Activated CD8-positive, alpha-beta memory T cell treated with anti-CD3 and anti-CD28 coated beads for 24 hours (primary cell): ENCODE results near the gene DSC3.

ENCODE experiments used
- DNase-seq: peaks from one replicate; pipeline ENCODE4 v3.0.0-alpha.2; 2020

The DSC3 gene

DNA sequence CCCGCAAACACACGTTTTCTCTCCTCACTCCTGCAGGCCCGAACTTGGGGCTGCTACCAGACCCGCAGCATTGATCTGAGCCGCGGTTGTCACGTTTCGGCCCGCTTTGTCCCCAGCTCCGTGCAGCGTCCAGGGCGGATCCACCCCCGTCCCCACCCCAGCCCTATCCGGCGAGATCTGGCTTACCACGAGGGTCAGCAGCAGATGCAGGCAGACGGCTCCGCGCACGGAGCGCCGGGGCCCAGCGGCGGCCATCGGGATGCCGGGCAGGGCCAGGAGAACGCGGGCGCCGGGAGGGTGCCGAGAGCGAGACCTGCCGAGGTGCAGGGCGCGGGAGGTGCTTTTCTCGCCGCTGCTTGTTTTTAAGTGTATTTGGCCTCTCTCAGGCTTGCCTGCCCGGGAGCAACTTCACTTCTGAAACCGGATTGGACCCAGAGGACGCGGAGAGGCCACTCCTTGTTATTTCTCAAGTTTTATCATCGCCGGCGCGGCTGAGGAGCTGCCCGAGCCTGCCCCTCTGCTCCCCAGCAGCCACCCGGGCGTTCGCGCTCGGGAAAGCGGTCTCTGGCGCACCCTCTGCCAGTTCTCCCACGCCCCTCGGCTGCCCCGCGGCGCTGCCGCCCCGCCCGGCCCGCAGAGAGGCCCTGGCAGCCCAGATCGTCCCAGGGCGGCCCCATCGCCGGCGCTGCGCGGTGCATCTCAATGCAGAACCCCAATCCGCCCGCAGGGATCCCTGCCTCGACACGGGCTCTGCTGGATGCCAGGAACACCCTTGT is at the start of gene DSC3:
DSC3 (minus strand) TSS at position 337 of the 776 bp plus-strand sequence; CDS start at position 255, 82 bp downstream.
- no peak for DNase-seq

DNA sequence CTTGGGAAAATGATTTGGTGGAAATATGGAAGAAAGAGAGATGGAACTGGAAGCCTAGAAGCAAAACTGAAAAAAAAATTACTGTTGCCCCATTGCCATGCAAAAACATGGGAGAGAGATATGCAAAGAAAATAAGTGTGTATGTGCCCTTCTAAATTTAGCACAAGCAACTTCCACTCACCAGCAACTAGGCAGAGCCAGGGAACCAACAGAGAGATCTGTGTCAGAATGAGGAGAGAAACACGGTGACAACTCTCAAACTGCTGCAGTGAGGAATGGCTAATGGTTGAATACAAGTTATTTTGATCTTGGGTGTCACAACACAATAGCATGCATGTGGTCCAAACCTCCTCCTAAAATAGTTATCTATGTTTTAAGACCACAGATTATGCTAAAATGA is 48.8 kb upstream of the DSC3 start:
- no peak for DNase-seq

DNA sequence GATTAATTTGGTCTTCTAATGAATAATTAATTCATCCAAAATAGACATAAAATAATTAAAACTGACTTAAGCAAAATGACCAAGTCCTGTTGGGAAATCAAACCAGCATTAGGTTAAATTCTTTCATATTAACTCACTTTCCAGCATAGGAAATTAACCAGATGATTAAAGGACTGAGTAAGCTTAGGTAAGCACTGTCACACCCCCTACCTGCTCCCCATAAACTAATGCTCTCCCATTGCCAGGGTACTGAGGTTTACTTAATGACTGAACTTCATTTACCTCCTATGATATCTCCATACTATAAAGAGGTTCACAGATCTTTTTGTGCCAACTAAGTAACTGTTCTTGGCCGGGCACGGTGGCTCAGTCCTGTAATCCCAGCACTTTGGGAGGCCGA is 46.0 kb upstream of the DSC3 start:
- no peak for DNase-seq

DNA sequence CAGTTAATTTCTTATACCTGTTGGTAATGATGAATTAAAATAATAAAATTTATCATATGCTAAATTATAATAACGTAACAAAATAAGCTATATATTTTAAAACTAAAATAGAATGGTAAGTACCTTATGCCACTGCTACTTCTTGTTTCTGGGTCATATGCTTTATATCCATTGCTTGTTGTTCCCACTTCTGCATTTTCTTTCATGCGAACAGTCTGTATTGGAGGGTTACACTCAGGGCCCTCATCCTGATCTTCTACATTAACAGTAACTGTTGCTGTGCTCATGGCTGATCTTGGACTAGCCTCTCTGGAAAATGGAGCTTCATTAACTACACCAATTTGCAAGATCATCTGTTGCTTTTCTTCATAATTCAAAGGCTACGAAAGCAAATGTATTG is 37.4 kb upstream of the DSC3 start:
- DNase-seq: no peak

DNA sequence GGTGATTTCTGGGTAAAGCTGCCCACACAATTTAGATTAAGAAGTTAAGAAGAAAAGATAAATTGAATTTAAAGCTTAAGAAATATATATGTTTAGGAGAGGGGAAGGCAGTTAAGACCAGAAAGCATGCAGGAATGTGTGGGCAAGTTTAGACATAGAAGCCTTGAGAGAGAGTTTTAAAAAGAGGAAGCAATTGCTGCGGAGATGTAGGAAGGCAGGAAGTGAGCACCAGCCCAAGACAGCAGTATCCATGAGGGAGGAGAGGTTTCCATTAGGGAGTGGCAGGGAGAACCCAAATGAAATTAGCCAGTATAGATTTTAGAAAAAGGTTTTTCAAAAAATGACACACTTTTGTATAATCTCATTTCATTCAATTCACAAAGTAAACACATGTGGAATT is 35.3 kb upstream of the DSC3 start:
- no peak for DNase-seq

DNA sequence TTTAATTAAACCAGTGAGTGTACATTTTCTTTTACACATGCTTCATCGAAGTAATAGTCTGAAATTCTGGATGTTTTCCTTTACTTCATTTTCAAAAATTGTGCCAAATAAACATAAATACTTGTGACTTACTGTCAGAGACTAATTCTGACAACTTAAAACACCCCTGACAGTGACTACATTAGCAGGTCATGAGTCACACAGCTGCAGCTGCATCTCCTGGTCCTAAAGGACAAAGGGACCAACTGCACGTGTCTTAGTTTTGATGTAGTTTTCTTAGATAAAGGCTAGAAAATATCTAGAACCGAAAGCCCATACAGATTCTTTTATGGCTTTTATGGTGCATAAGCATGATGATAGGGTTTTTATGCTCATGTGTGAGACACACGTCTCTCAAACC is 29.6 kb upstream of the DSC3 start:
- DNase-seq: no peak

DNA sequence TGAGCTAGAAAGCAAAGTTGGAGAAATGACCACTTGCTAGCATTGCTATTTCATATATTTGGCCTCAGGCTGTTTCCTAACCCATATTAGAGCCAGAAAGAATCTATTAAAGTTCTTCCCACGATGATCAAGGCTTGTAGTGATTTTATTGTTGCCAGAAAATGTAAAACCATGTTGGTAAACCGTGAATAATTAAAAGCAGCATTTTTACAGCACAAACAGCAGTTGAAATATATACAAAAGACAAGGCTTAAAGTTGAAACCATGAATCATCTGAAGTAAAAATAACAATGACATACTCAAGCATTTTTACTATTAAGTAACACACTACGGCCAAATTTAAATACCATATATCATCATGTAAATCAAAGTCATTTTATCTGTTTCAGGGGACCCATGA is 27.7 kb upstream of the DSC3 start:
- no peak for DNase-seq

DNA sequence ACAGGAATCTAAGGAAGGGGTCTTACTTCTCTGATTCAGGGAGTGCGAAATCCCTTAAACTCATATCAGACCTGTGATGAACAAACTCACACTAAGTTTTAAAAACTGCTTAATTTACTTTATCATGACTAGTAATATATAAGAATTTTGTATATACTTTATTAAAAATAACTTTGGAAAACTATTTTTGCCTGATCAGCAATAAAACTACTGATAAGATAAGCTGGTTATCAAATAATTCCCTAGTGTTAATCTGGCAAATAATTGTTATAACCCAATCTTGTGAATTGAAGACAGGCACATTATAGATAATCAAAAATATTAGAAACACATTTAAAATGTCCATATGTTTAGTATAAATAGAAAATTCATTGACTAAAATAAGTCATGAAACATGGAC is 23.7 kb upstream of the DSC3 start:
- DNase-seq: no peak

DNA sequence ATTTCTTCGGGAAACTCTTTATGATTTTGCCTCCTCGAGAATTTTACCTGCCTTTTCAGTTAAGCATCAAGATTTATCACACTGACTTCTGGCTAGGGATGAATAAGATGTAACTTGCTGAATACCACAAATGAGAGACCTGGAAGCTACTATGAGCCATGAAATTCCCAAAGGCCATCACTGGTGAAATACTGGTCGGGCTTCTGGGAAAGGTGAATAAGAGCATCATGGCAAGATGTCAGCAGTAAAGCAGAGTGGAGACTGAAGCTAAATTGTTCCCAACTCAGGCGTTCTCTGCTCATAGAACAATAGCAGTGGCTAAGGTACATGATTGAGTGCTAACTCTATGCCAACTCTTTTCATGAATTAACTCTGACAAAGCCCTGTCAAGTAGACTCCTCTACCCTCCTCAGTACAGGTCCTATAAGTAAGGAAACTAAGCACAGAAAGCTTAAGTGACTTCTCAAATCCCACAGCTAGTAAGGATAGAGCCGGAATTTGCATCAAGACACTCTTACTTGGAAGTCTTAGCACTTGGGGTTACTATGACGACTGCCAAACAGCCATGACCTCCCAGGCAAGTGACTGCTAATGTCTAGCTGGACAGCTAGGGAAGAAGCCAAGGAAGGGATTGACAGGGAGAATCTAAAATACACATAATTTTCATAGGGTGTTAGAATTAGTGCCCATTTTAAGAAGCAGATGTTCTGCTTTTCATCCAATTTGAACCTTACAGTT is 22.7 kb upstream of the DSC3 start:
- no peak for DNase-seq

DNA sequence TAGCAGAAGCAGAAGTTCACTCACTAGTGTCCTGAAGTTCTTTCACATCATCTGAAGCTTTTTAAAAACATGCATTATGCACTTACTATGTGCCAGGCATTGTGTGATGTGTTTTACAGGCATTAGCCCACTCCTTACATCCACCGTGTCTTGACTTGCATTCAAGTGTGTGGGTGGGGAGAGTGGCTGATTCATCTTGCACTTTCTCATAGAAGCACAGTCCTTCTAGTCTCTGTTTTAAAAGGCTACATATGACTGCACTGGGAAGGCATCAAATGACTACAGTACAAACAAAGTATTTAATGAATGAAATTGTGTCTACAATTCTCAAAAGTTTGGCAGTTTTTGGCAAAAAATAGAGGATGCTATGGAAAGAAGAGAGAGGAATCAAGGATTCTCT is 21.6 kb upstream of the DSC3 start:
- DNase-seq: no peak

DNA sequence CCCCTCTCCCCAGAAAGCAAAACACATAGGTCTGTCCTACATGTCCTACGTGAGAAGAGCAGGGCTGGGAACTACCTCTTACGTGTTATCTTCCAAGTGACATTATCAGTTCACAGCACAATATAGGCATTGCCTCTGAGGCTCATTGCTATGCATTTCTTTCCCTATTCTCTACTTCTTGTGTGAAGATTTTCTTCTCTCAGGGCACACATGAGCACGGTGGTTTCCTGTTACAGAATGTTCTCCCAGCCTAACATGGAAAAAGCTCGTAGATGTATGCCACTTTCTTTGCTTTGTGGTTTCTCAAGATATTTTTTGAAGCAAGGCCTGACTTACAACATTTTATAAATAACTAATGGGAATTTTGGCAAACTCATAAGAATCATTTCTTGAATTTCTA is 19.4 kb upstream of the DSC3 start:
- no peak for DNase-seq

DNA sequence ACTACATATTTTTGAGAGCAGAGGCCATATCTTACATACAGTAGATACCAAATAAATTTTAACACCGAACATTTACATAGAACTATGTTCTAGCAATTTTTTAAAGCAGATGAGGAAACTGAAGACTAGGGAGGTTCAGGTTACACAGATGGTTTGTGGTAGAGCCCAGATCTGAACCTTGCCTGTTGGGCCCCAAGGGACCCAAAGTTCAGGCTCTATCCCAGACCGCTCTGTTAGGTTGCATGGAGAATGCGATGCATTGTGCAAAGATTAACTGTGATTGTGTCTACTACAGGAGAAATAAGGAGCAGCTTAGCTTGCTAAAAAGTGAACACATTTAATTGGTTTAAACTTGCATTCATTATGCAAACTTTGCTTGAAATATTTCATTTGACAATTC is 16.4 kb upstream of the DSC3 start:
- no peak for DNase-seq

DNA sequence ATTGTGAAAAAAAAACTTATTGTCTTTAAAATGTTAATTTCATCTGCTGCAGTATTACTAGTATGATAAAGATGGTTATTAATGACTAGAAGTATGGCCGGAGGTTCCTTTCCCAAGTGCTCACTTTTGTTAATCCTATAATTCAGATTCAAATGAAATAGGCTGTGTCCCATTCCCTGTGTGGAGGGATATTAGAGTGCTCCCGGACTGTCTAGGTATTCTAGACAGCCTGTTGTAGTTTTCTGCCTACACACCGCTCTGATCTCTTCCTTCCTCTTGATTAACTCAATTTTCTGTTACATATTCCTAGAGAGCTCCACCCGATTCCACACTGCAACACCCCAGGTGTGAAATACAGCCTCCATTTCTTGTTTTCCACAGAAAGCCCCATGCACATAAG is 15.4 kb upstream of the DSC3 start:
- DNase-seq: no peak

DNA sequence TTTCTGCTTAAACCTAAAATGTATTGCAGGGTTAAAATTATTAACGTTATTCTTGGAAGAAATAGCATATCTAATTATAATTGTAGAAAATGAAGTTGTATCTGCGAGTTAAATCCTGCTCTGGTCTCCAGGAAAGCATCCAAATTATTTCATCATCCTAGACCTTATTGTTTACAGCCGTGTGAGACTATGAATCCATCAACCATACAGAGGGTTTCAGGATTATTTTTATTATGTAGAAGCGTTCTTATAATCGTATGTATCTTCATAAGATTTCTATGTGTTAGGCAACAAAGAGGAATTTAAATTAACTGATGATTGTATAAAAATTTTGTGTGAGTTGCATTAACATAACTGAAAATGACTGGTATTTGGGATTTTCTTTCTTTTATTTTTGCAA is 14.5 kb upstream of the DSC3 start:
- no peak for DNase-seq

DNA sequence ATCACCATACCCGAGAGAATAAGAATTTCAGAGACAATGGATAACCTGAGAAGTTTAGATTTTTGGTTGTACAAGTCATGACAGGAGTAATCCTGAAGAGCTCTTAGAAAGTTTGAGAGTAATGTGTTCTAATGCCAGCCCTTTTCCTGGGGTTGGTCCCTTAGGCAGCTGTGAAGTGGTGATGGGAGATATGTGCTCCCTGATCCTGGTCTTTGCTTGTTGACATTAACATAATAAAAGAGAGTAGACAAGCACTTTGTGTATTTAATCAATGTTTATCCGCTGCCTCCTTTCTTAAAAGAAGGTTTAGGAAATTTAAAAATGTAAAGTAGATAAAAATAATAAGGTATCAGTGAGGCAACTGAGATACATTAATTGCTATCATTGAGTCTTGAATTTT is 13.8 kb upstream of the DSC3 start:
- DNase-seq: no peak

DNA sequence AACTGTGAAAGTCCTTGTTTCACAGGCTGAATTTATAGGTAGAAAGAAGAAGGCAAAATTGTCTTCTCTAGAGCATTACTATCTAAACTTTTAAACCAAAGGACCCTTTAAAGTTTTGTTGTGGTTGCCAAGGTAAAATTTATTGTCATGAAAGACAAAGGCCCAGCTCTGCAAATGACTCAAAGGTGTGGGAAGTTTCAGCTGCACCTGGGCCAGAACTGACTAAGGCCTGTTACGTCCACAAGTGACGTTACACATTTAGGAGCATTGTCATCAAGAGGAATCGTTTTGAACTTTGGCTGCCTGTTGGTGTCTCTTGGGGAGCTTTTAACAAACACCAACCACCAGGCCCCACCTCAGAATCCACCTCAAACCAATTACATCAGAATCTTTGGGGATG is 8.1 kb upstream of the DSC3 start:
- DNase-seq: no peak

DNA sequence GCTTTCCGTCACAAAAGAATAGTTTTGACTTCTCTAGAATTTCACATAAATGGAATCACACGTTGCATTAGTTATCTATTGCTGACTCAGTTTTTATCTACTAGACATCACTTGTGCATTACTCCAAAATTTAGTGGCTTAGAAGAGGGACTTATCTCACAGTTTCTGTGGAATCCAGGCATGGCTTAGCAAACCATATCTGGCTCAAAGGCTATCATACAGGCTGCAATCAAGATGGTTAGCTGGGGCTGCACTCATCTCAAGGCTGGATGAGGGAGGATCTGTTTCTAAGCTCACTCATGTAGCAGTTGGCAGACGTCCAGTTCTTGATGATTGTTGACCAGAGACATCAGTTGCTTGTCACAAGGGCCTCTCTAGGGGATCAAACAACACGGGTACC is 6.6 kb upstream of the DSC3 start:
- DNase-seq: no peak

DNA sequence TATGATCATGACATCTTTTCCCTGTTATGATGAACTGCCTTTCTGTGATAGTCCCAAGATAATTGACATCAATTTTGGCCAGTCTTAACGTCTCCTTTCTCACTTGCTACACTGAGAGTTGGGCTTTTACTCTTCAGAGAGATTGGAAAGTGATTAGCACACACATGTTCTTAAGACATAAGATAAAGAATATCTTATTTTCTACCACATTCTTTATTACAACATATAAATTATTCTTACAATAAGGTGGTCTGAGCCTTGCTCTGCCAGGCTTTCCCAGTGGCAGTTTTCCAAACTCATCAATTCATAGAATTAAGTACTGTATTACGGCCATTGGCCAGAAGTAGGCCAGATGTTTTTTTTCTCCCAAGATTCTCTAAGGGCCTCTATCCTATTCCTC is 5.7 kb upstream of the DSC3 start:
- no peak for DNase-seq

DNA sequence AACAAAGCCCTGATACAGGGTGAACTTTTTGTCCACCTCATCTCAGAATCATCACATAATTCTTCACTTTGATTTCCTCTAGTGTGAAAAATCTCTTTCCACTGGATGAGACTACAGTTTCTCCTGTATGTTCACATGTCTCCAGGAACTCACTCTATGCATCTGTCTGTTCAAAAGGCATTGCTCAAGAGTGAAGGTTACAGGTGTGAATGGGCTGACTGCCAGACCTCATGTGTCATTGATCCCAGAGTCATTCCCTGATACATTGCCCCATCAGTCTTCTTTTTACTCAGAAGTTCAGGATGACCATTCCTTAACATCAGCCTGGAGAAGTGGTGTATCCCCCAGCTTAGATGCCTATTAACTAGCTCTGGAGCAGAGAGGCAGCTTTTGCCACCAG is 4.4 kb upstream of the DSC3 start:
- no peak for DNase-seq

DNA sequence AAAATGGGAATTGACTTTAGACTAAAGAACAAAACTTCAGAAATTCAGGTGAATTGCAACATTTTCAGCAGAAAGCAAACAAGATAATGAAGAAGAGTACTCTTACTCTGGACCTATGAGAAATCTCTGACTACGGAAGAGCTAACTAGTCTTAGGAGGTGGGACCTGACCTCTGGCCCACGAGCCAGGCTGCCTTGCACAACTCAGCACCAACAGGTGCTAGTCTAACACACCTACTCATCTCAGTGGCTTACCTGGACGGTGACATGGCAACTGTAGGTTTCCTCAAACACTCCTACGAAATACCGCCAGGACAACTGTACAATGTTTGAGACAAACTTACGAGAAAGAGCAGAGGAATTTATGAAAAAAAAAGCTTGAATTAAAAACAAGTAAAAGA is 3.1 kb upstream of the DSC3 start:
- no peak for DNase-seq

DNA sequence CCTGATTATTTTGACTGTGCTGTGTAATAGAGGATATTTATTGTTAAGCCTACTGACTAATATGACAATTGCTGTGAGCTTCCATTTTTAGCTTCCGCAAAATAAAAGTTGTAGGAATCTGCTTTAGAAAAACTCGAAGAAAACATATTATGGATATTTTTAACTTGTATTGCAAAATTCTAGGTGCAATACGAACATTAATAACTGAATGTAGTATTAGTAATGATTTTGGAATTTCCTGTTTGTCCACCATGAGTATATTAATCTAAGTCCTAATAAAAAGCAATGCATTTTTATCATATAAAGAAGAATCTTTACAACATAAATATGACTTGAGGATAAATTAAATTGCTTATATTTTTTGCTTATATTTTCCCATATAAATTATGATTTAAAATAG is 2.4 kb upstream of the DSC3 start:
- DNase-seq: no peak

DNA sequence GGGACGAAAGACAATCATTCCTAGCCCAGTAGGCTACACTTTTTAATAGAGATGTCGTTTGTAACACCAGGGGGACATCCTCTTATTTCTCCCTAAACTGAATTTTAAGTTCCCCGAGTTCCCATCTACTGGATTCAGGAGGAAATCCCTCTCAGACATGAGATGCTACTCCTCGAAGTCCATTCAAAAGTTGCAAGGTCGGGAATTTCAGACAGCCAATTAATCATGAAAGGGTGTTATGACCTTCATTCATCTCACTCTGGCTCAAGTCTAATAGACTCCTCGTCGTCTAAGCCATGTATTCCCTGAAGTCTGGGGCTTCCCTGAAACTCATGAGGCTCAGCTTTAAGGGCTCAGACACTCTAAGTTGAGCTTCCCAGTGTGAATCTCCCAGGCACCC is 1.2 kb upstream of the DSC3 start:
- DNase-seq: no peak

DNA sequence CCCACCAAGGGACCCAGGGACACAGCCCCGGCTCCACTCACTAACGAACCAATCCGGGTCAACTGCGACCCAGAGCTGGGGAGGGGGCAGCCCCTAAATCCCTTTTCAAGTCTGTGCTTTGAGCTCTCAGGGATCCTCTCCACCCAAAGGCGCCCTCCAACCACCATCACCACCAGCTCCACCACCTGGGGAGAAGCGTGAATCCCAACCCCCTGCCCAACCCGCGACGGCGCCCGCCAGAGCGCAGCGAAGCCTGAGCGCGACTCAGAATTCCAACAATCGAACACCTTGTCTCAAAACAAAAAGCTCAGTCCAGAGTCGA is 497 bp downstream of the DSC3 start:
- DNase-seq: no peak

DNA sequence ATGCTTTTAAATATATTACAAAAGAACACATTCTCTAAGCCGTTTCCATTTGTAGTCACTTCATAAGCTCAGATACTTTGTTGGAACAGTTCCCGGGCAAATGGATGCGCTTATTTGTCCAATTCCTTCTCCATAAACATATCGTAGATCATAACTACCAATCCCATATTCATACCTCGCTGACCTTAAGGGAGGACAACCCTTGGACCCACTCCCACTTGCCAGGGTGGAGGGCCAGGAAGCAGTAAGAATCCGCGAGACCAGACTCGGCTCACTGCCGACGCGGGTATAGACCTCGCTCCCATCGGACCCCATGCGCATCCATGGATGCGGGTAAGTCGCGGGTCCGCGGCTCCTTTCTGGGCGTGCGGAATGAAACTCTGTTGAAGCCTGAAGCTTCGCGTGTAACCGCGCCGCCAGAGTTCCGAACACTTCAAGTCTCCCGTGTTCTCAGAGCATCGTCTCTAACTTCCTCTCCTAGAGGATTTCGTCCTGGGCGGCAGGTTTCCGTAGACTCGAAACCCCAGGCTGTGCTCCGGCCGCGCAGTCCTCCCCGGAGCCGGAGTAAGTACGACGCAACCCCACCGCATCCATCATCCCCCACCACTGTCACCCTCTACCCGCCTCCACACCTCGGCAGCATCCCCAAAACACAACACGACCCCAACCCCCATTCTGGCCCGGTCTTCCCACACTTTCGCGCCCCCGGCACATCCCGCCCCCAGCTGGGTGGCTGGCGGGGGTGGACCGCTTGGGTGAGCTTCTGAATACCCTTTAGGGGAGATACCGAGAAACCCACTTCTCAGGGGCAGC is 1.1 kb downstream of the DSC3 start:
- DNase-seq: no peak
